Peyer's patch (tissue), 4 donors: Measurements from ENCODE around the gene C3orf52.

Experiments
- POLR2A ChIP-seq, 2 donors: fragments of 450-650 bp; IDR thresholded peaks; one replicate each; pipeline ENCODE4 v1.5.1; 2017; ENCODE audit warnings: antibody characterized with exemption in 2 of 2, mild to moderate bottlenecking in 2 of 2, moderate library complexity in 2 of 2
- TF ChIP-seq, protein P1 (sequence below), 6 experiments: fragments of 450-650 bp in 4 of 6; fragments of 200-600 bp in 2 of 6; sonication (generic) in 1 of 6; IDR thresholded peaks; one replicate each; pipeline ENCODE4 v1.5.1; 2017 to 2019; ENCODE audit warnings: antibody characterized with exemption in 6 of 6, mild to moderate bottlenecking in 3 of 6, moderate library complexity in 1 of 6

DNA sequence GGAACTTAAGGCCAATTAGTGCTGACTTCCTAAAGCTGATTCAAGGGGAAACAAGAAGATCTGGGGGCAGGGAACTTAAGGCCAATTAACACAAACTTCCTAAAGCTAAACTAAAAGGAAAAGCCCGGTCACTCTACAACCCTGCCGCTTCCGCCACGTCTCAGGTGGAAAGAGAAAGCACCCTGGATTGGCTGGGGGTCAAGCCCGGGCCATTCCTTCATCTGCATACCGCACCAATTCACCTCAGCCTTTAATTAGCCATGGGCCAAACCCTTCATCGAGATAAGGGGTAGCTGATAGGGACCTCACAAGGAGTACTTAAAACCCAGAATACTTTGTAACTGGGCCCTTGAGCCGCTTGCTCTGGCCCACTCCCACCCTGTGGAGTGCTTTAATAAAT is 37.3 kb upstream of the C3orf52 start:
- TF ChIP-seq, protein P1, sequence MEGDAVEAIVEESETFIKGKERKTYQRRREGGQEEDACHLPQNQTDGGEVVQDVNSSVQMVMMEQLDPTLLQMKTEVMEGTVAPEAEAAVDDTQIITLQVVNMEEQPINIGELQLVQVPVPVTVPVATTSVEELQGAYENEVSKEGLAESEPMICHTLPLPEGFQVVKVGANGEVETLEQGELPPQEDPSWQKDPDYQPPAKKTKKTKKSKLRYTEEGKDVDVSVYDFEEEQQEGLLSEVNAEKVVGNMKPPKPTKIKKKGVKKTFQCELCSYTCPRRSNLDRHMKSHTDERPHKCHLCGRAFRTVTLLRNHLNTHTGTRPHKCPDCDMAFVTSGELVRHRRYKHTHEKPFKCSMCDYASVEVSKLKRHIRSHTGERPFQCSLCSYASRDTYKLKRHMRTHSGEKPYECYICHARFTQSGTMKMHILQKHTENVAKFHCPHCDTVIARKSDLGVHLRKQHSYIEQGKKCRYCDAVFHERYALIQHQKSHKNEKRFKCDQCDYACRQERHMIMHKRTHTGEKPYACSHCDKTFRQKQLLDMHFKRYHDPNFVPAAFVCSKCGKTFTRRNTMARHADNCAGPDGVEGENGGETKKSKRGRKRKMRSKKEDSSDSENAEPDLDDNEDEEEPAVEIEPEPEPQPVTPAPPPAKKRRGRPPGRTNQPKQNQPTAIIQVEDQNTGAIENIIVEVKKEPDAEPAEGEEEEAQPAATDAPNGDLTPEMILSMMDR (IDR thresholded peaks at IDR 0.05), result no peak
- TF ChIP-seq POLR2A (IDR thresholded peaks at IDR 0.05), result no peak
